ENCODE measurements around the gene MCU.

DNA sequence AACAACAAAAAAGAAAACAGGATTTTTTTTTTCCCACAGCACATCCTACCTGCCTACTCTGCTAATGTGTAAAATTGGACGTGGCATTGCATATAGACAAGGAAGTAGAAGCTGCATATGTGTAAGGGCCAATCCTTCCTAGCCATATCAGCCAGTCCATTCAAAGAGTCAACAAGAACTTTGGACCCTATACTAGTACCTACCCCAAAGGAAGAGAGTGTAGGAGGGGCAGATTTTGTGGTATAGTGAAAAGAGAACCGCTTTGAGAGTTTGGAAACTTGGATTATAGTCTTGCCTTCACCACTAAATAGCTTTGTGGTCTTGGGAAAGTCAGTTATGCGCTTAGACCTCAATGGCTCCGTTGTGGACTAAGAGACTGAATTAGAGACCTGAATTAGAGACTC lies 12.1 kb upstream of the MCU start:
- TF ChIP-seq EZH2 (IDR thresholded peaks at IDR 0.05; ENCODE audit: borderline replicate concordance, insufficient read depth, low read length, poor library complexity, severe bottlenecking) (no peak), CTCF (IDR thresholded peaks at IDR 0.05; ENCODE audit: poor library complexity, severe bottlenecking) (no peak), SMC3 (conservative IDR thresholded peaks at IDR 0.05; ENCODE audit: poor library complexity) (no peak), TAF1 (IDR thresholded peaks at IDR 0.05; ENCODE audit: low read depth) (no peak), POLR2AphosphoS5 (IDR thresholded peaks at IDR 0.05) (no peak), RAD21 (conservative IDR thresholded peaks at IDR 0.05) (no peak), EP300 (conservative IDR thresholded peaks at IDR 0.05; ENCODE audit: poor library complexity, severe bottlenecking) (no peak), MXI1 (conservative IDR thresholded peaks at IDR 0.05; ENCODE audit: poor library complexity, severe bottlenecking) (no peak)

All from neural cell (in vitro differentiated cells).